NB4 (cell line): Measurements from ENCODE around the gene DAPK1.

Experiments
- MYC ChIP-seq: IDR thresholded peaks from 2 replicates; pipeline ENCODE4 v1.6.1; 2011; ENCODE audit warnings: low read depth, low read length
- POLR2A ChIP-seq: IDR thresholded peaks from 2 replicates; pipeline ENCODE4 v1.6.1; 2011; ENCODE audit warnings: mild to moderate bottlenecking; ENCODE audit not compliant: insufficient read length; ENCODE audit errors: extremely low read depth
- TF ChIP-seq, protein P1 (sequence below): IDR thresholded peaks from one replicate; pipeline ENCODE4 v1.5.1; 2012; ENCODE audit warnings: low read depth, low read length
- TF ChIP-seq, protein P2 (sequence below): IDR thresholded peaks from 2 replicates; pipeline ENCODE4 v1.6.1; 2011; ENCODE audit warnings: low read depth, low read length

DNA sequence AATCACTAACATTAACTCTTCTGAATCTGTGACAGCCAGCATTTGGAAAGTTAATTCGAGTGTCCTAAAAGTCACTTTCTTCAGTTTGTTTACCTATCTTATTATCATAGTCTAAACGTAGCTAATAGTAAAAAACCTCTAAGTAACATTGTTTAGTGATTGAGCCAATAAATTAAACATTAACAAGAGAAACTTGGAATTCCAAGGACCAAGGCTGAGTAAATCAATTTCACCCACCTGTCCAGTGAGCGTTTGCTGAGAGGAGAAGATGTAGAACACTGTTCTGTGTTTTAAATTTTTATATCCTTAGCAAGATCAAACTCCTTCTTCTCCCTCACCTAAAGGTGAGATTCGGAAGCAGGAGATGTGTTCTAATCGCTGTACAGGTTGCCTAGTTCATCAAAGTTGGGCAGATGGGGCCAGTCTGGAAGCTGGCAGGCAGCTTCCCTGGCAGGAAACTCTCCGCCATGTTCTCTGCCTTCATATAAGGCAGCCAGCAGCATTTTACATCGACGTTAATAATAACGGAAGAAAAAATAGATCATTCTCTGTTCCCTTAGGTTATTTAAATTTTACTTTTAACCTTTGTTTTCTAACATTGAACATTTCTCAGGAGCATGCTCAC lies 89.2 kb downstream of the DAPK1 start:
- TF ChIP-seq MYC (no peak), POLR2A (no peak)
- TF ChIP-seq, protein P1, sequence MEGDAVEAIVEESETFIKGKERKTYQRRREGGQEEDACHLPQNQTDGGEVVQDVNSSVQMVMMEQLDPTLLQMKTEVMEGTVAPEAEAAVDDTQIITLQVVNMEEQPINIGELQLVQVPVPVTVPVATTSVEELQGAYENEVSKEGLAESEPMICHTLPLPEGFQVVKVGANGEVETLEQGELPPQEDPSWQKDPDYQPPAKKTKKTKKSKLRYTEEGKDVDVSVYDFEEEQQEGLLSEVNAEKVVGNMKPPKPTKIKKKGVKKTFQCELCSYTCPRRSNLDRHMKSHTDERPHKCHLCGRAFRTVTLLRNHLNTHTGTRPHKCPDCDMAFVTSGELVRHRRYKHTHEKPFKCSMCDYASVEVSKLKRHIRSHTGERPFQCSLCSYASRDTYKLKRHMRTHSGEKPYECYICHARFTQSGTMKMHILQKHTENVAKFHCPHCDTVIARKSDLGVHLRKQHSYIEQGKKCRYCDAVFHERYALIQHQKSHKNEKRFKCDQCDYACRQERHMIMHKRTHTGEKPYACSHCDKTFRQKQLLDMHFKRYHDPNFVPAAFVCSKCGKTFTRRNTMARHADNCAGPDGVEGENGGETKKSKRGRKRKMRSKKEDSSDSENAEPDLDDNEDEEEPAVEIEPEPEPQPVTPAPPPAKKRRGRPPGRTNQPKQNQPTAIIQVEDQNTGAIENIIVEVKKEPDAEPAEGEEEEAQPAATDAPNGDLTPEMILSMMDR = no peak
- TF ChIP-seq, protein P2, sequence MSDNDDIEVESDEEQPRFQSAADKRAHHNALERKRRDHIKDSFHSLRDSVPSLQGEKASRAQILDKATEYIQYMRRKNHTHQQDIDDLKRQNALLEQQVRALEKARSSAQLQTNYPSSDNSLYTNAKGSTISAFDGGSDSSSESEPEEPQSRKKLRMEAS = no peak
